Thymus (tissue), 14 donors: ENCODE data around the gene MRPL28. TPM values are rescaled to one million over a fixed set of nuclear protein-coding genes. Genes with fewer than 3 reads are reported as not detected.
"Not testable (repeated sequence)": the region's sequence is repeated elsewhere in the genome, so short reads cannot be mapped to it uniquely, and the experiment has no call there.

Experiments
- DNase-seq, 9 donors: peaks; one replicate each; pipeline ENCODE4 v3.0.0-alpha.2; 2013; ENCODE audit warnings: low spot score in 9 of 9, low read depth in 6 of 9, missing footprints in 1 of 9
- H3K27ac ChIP-seq, 2 donors: one replicate each; pipeline ENCODE4 v1.5.1; 2013; ENCODE audit warnings: control low read depth in 1 of 2, low read depth in 1 of 2, low read length in 1 of 2, mild to moderate bottlenecking in 1 of 2, moderate library complexity in 1 of 2
- H3K27me3 ChIP-seq, 2 donors: one replicate each; pipeline ENCODE4 v1.5.1; 2013; ENCODE audit warnings: low read length in 1 of 2; ENCODE audit not compliant: control insufficient read depth in 2 of 2, insufficient read depth in 1 of 2
- H3K36me3 ChIP-seq, 2 donors: one replicate each; pipeline ENCODE4 v1.5.1; 2013; ENCODE audit warnings: low read length in 1 of 2, mild to moderate bottlenecking in 1 of 2, moderate library complexity in 1 of 2; ENCODE audit not compliant: control insufficient read depth in 2 of 2, insufficient read depth in 2 of 2
- H3K4me1 ChIP-seq, 2 donors: one replicate each; pipeline ENCODE4 v1.5.1; 2013; ENCODE audit warnings: low read length in 2 of 2; ENCODE audit not compliant: control insufficient read depth in 2 of 2, insufficient read depth in 2 of 2
- H3K4me3 ChIP-seq, 2 donors: one replicate each; pipeline ENCODE4 v1.5.1; 2013; ENCODE audit warnings: low read length in 2 of 2, control low read depth in 1 of 2, mild to moderate bottlenecking in 1 of 2
- H3K9me3 ChIP-seq, 2 donors: one replicate each; pipeline ENCODE4 v1.5.1; 2013; ENCODE audit warnings: low read length in 1 of 2, mild to moderate bottlenecking in 1 of 2; ENCODE audit not compliant: control insufficient read depth in 2 of 2, insufficient read depth in 1 of 2
- WGBS: extraction: QIAGEN DNeasy Blood & Tissue Kit; methylation state at CpG from one replicate; pipeline ENCODE4 v1.1.7; 2013; 5-methylcytosine and 5-hydroxymethylcytosine counted together
- long read RNA-seq, 10 donors: transcript quantifications; one replicate each; lab custom pipeline, GENCODE V29; 2026
- polyA plus RNA-seq: library from polyadenylated mRNA; stranded (reverse); fragments of 200-250 nt; gene quantifications from one replicate; pipeline ENCODE4 v1.2.3, GENCODE V29; 2013
- total RNA-seq: library from RNA; stranded (reverse); fragments of 120-200 nt; gene quantifications from one replicate; pipeline ENCODE4 v1.2.4, GENCODE V29; 2013
- donor health status: healthy.

Gene MRPL28
- total RNA-seq (64.2 TPM), polyA plus RNA-seq (79.4 TPM)
- long read RNA-seq, donor 1, partial matches to known transcripts = 0 of 1 reads
- long read RNA-seq, donor 1, other reads (novel, unspliced or antisense) = 0 of 1 reads
- long read RNA-seq, donor 2 = 0 reads
- long read RNA-seq, donor 3, transcript MRPL28-201 (6 exons, 1,098 nt) = major isoform, 40 of 71 reads
- long read RNA-seq, donor 3, partial matches to known transcripts = 27 of 71 reads
- long read RNA-seq, donor 3, other reads (novel, unspliced or antisense) = 0 of 71 reads
- long read RNA-seq, donor 4, transcript MRPL28-201 (6 exons, 1,098 nt) = major isoform, 10 of 26 reads
- long read RNA-seq, donor 4, partial matches to known transcripts = 14 of 26 reads
- long read RNA-seq, donor 4, other reads (novel, unspliced or antisense) = 0 of 26 reads
- long read RNA-seq, donor 5, transcript MRPL28-201 (6 exons, 1,098 nt) = major isoform, 36 of 64 reads
- long read RNA-seq, donor 5, partial matches to known transcripts = 24 of 64 reads
- long read RNA-seq, donor 5, other reads (novel, unspliced or antisense) = 0 of 64 reads
- long read RNA-seq, donor 6, transcript MRPL28-201 (6 exons, 1,098 nt) = major isoform, 15 of 29 reads
- long read RNA-seq, donor 6, partial matches to known transcripts = 11 of 29 reads
- long read RNA-seq, donor 6, other reads (novel, unspliced or antisense) = 0 of 29 reads
- long read RNA-seq, donor 7, transcript MRPL28-201 (6 exons, 1,098 nt) = major isoform, 17 of 31 reads
- long read RNA-seq, donor 7, partial matches to known transcripts = 13 of 31 reads
- long read RNA-seq, donor 7, other reads (novel, unspliced or antisense) = 0 of 31 reads
- long read RNA-seq, donor 8, transcript MRPL28-201 (6 exons, 1,098 nt) = major isoform, 10 of 12 reads
- long read RNA-seq, donor 8, partial matches to known transcripts = 0 of 12 reads
- long read RNA-seq, donor 8, other reads (novel, unspliced or antisense) = 0 of 12 reads
- long read RNA-seq, donor 9, transcript MRPL28-201 (6 exons, 1,098 nt) = major isoform, 14 of 26 reads
- long read RNA-seq, donor 9, partial matches to known transcripts = 11 of 26 reads
- long read RNA-seq, donor 9, other reads (novel, unspliced or antisense) = 0 of 26 reads
- long read RNA-seq, donor 10, transcript MRPL28-201 (6 exons, 1,098 nt) = major isoform, 15 of 23 reads
- long read RNA-seq, donor 10, partial matches to known transcripts = 6 of 23 reads
- long read RNA-seq, donor 10, other reads (novel, unspliced or antisense) = 0 of 23 reads

GRCh38 chr16:370443-370842 is at the start of gene MRPL28:
Gene MRPL28 (minus strand): TSS chr16:370538. CDS start chr16:370218, 320 bp downstream.
- Histone ChIP-seq H3K36me3 (peaks cover 63 to 69% of the 10 kb centered on the region in 2 donors), H3K4me3 (peak within 1 kb of the TSS; percentile 2 to 68), H3K9me3 (no peaks in the 10 kb centered on the region), H3K4me1 (peaks cover 3 to 23% of the 10 kb centered on the region in 2 donors), H3K27ac (peak within 1 kb of the TSS; percentile 64 to 78), H3K27me3 (no peaks in the 10 kb centered on the region)
- WGBS = 1% methylated on average over 30 of the region's 30 CpGs
- DNase-seq = peak; percentile 86 to 97 (median 91)

GRCh38 chr16:415170-415498 is 44.8 kb upstream of the MRPL28 start:
- H3K36me3 ChIP-seq, H3K4me3 ChIP-seq, DNase-seq, H3K4me1 ChIP-seq, H3K27ac ChIP-seq, H3K9me3 ChIP-seq, H3K27me3 ChIP-seq: not testable (repeated sequence)
- over 99% methylated on average over 3 of the region's 3 CpGs for WGBS

DNA sequence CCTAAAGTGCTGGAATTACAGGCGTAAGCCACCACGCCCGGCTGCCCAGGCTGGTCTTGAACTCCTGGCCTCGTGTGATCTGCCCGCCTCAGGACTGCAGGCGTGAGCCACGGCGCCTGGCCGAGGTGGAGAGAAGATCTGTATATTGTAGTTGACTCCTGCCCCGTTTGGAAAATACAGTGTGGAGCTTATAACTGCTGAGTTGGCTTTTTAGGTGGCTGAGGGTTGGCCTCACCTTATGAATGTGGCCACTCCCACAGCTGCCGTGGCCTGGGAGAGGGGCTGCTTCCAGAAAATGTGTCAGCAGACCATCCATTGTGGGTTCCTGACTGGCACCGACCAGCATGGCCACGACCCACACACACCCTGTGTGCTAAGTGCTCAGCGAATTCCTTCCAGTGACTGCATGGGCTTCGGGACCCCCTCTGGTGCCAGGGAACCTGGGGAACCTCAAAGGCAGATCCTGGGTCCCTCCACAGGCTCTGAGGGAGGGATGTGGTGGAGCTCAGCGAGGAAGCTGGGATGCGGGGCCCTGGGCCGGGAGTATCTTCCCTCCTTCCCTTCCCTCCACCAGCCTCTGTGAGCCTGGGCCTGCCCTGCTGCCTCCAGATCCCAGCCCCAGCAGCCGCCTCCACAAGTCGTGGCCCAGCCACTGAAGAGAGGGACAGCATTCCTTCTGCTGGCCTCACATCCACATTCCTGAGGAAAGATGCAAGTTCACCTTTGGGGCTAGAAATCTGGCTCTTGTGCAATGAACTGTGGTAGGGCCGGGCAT is 44.2 kb upstream of the MRPL28 start:
- 95% methylated on average over 21 of the region's 21 CpGs for WGBS
- H3K4me3 ChIP-seq = no peak overlapping the region
- no peaks in the 10 kb centered on the region for H3K4me1 ChIP-seq
- H3K27ac ChIP-seq = no peak overlapping the region
- DNase-seq = no peak
- H3K36me3 ChIP-seq = no peaks in the 10 kb centered on the region
- H3K27me3 ChIP-seq = no peaks in the 10 kb centered on the region
- H3K9me3 ChIP-seq = no peaks in the 10 kb centered on the region

GRCh38 chr16:411576-412265 is 41.4 kb upstream of the MRPL28 start:
- H3K4me1 ChIP-seq = no peaks in the 10 kb centered on the region
- no peak for DNase-seq
- no peak overlapping the region for H3K27ac ChIP-seq
- H3K4me3 ChIP-seq = no peak overlapping the region
- 97% methylated on average over 26 of the region's 26 CpGs for WGBS
- no peaks in the 10 kb centered on the region for H3K9me3 ChIP-seq
- no peaks in the 10 kb centered on the region for H3K27me3 ChIP-seq
- no peaks in the 10 kb centered on the region for H3K36me3 ChIP-seq

DNA sequence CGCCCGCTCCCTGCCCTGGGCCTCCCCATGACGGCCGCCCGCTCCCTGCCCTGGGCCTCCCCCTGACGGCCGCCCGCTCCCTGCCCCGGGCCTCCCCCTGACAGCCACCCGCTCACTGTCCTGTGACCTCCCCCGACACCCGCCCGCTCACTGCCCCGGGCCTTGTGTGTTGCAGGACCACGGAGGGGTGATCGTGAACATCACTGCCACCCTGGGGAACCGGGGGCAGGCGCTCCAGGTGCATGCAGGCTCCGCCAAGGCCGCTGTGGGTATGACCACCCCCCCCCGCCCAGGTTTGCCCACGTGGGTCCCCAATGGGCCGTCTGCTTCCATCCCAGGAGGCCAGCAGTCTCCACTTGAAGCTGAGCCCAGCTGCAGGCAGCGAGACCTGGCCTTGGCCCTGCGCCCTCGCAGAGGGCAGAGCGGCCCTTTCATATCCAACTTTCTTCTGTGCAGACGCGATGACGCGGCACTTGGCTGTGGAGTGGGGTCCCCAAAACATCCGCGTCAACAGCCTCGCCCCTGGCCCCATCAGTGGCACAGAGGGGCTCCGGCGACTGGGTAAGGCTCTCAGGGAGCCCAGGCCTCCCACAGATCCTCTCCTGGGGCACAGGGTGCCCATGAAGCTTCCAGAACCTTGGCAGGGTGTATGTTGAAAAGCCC is 40.3 kb upstream of the MRPL28 start:
- Histone ChIP-seq H3K4me3 (no peak overlapping the region), H3K36me3 (no peaks in the 10 kb centered on the region), H3K27ac (no peak overlapping the region), H3K4me1 (no peaks in the 10 kb centered on the region), H3K9me3 (no peaks in the 10 kb centered on the region), H3K27me3 (no peaks in the 10 kb centered on the region)
- 97% methylated on average over 36 of the region's 36 CpGs for WGBS
- no peak for DNase-seq

GRCh38 chr16:407253-407652 is 36.9 kb upstream of the MRPL28 start:
- Histone ChIP-seq H3K36me3 (no peaks in the 10 kb centered on the region), H3K27ac (no peak overlapping the region), H3K4me1 (peaks cover 0 to 2% of the 10 kb centered on the region in 2 donors), H3K4me3 (no peak overlapping the region), H3K27me3 (no peaks in the 10 kb centered on the region), H3K9me3 (no peaks in the 10 kb centered on the region)
- whole genome bisulfite sequencing = 98% methylated on average over 16 of the region's 16 CpGs
- no peak for DNase-seq

- no peak for DNase-seq
- Histone ChIP-seq H3K4me3 (no peak overlapping the region), H3K4me1 (peaks cover 0 to 6% of the 10 kb centered on the region in 2 donors), H3K9me3 (no peaks in the 10 kb centered on the region), H3K36me3 (no peaks in the 10 kb centered on the region), H3K27ac (no peak overlapping the region), H3K27me3 (no peaks in the 10 kb centered on the region)
- 96% methylated on average over 27 of the region's 27 CpGs for WGBS
Measured at GRCh38 chr16:405548-406506, 35.5 kb upstream of the MRPL28 start.
